H9 (cell line): ENCODE data around the gene ELOVL3. TPM values are rescaled to one million over a fixed set of nuclear protein-coding genes. Genes with fewer than 3 reads are reported as not detected.

Experiments used
- DNase-seq: peaks from one replicate; pipeline ENCODE4 v3.0.0-alpha.2; 2017
- H2AFZ ChIP-seq: one replicate; pipeline ENCODE4 v1.6.1; 2013; ENCODE audit warnings: mild to moderate bottlenecking, low read length, control low read depth, moderate library complexity
- H2AK5ac ChIP-seq: 2 replicates; pipeline ENCODE4 v1.6.1; 2013; ENCODE audit warnings: low read length, control low read depth, mixed read lengths; ENCODE audit not compliant: insufficient read length
- H2BK120ac ChIP-seq: one replicate; pipeline ENCODE4 v1.6.1; 2013; ENCODE audit warnings: low read depth, mild to moderate bottlenecking, low read length, control low read depth, inconsistent platforms; ENCODE audit not compliant: poor library complexity, severe bottlenecking
- H2BK12ac ChIP-seq: 2 replicates; pipeline ENCODE4 v1.6.1; 2013; ENCODE audit warnings: low read length, control low read depth, mixed read lengths, low read depth; ENCODE audit not compliant: insufficient read length
- H2BK15ac ChIP-seq: 2 replicates; pipeline ENCODE4 v1.6.1; 2013; ENCODE audit warnings: low read depth, low read length, control low read depth
- H2BK20ac ChIP-seq: one replicate; pipeline ENCODE4 v1.6.1; 2013; ENCODE audit warnings: low read depth, mild to moderate bottlenecking, low read length, control low read depth, inconsistent platforms; ENCODE audit not compliant: poor library complexity, severe bottlenecking
- H2BK5ac ChIP-seq: 2 replicates; pipeline ENCODE4 v1.6.1; 2013; ENCODE audit warnings: low read length, control low read depth, mixed read lengths; ENCODE audit not compliant: insufficient read length
- H3K14ac ChIP-seq: 2 replicates; pipeline ENCODE4 v1.6.1; 2013; ENCODE audit warnings: low read length, control low read depth; ENCODE audit not compliant: insufficient read depth
- H3K18ac ChIP-seq: 2 replicates; pipeline ENCODE4 v1.6.1; 2013; ENCODE audit warnings: low read depth, mild to moderate bottlenecking, mixed read lengths, low read length, control low read depth; ENCODE audit not compliant: insufficient read length
- H3K23ac ChIP-seq: 2 replicates; pipeline ENCODE4 v1.6.1; 2013; ENCODE audit warnings: low read length, control low read depth, mixed read lengths, low read depth; ENCODE audit not compliant: insufficient read length
- H3K23me2 ChIP-seq: 2 replicates; pipeline ENCODE4 v1.6.1; 2013; ENCODE audit warnings: low read depth, mild to moderate bottlenecking, mixed read lengths, low read length, control low read depth; ENCODE audit not compliant: insufficient read length, poor library complexity, severe bottlenecking
- H3K27ac ChIP-seq: 2 replicates; pipeline ENCODE4 v1.5.1; 2013; ENCODE audit warnings: low read length, control low read depth, mixed read lengths, low read depth; ENCODE audit not compliant: insufficient read length
- H3K27me3 ChIP-seq: 2 replicates; pipeline ENCODE4 v1.6.1; 2013; ENCODE audit warnings: low read length, control low read depth, inconsistent platforms; ENCODE audit not compliant: insufficient read depth
- H3K4ac ChIP-seq: 2 replicates; pipeline ENCODE4 v1.6.1; 2013; ENCODE audit warnings: low read depth, mild to moderate bottlenecking, control low read depth, inconsistent platforms, low read length, moderate library complexity
- H3K4me1 ChIP-seq: 2 replicates; pipeline ENCODE4 v1.6.1; 2013; ENCODE audit warnings: low read length, control low read depth, inconsistent platforms; ENCODE audit not compliant: insufficient read depth
- H3K4me2 ChIP-seq: 2 replicates; pipeline ENCODE4 v1.6.1; 2013; ENCODE audit warnings: low read length, control low read depth, mixed read lengths; ENCODE audit not compliant: insufficient read length, insufficient read depth
- H3K56ac ChIP-seq: 2 replicates; pipeline ENCODE4 v1.6.1; 2013; ENCODE audit warnings: low read depth, mild to moderate bottlenecking, mixed read lengths, low read length, control low read depth; ENCODE audit not compliant: insufficient read length
- H3K79me1 ChIP-seq: 2 replicates; pipeline ENCODE4 v1.6.1; 2013; ENCODE audit warnings: low read depth, mild to moderate bottlenecking, moderate library complexity, low read length, control low read depth, inconsistent platforms; ENCODE audit not compliant: insufficient read depth, poor library complexity, severe bottlenecking
- H3K79me2 ChIP-seq: 2 replicates; pipeline ENCODE4 v1.6.1; 2013; ENCODE audit warnings: low read length, control low read depth, inconsistent platforms; ENCODE audit not compliant: insufficient read depth
- H3K9ac ChIP-seq: 2 replicates; pipeline ENCODE4 v1.6.1; 2013; ENCODE audit warnings: low read length, control low read depth, mixed read lengths; ENCODE audit not compliant: insufficient read length; ENCODE audit errors: extremely low read depth
- H3K9me3 ChIP-seq: one replicate; pipeline ENCODE4 v1.6.1; 2013; ENCODE audit warnings: low read depth, low read length, inconsistent platforms; ENCODE audit not compliant: control insufficient read depth
- H3T11ph ChIP-seq: one replicate; pipeline ENCODE4 v1.6.1; 2013; ENCODE audit warnings: mild to moderate bottlenecking, low read length, control low read depth, inconsistent platforms
- H4K20me1 ChIP-seq: one replicate; pipeline ENCODE4 v1.6.1; 2013; ENCODE audit not compliant: control insufficient read depth, insufficient read length, insufficient read depth
- H4K5ac ChIP-seq: 2 replicates; pipeline ENCODE4 v1.6.1; 2013; ENCODE audit warnings: low read depth, mild to moderate bottlenecking, mixed read lengths, low read length, control low read depth; ENCODE audit not compliant: insufficient read length
- H4K8ac ChIP-seq: replicated peaks from 2 replicates; pipeline ENCODE4 v1.6.1; 2013; ENCODE audit warnings: low read length, control low read depth, mixed read lengths, low read depth; ENCODE audit not compliant: insufficient read length
- H4K91ac ChIP-seq: 2 replicates; pipeline ENCODE4 v1.6.1; 2013; ENCODE audit warnings: low read depth, mild to moderate bottlenecking, moderate library complexity, mixed read lengths, low read length, control low read depth; ENCODE audit not compliant: insufficient read length
- H3K27ac Mint-ChIP-seq, 3 experiments: 2 replicates in 2 of 3; 3 replicates in 1 of 3; pipeline ENCODE4 v1.8.0; 2020 to 2021; ENCODE audit warnings: mixed read lengths in 3 of 3, mild to moderate bottlenecking in 1 of 3, moderate library complexity in 1 of 3
- H3K27me3 Mint-ChIP-seq: 2 replicates; pipeline ENCODE4 v1.8.0; 2021; ENCODE audit warnings: low read depth, mild to moderate bottlenecking, moderate library complexity, mixed read lengths
- H3K36me3 Mint-ChIP-seq, 3 experiments: 2 replicates in 2 of 3; 3 replicates in 1 of 3; pipeline ENCODE4 v1.8.0; 2020 to 2021; ENCODE audit warnings: low read depth in 3 of 3, mixed read lengths in 3 of 3; ENCODE audit not compliant: insufficient read depth in 1 of 3
- H3K4me1 Mint-ChIP-seq, 2 experiments: 2 replicates each; pipeline ENCODE4 v1.8.0; 2020; ENCODE audit warnings: mixed read lengths in 2 of 2
- H3K4me3 Mint-ChIP-seq, 2 experiments: 2 replicates in 1 of 2; 3 replicates in 1 of 2; pipeline ENCODE4 v1.8.0; 2020 to 2021; ENCODE audit warnings: mild to moderate bottlenecking in 2 of 2, mixed read lengths in 2 of 2, moderate library complexity in 1 of 2
- H3K9me3 Mint-ChIP-seq, 2 experiments: 2 replicates in 1 of 2; 3 replicates in 1 of 2; pipeline ENCODE4 v1.8.0; 2020; ENCODE audit warnings: mild to moderate bottlenecking in 2 of 2, mixed read lengths in 2 of 2, moderate library complexity in 1 of 2
- CTCF ChIP-seq: fragments of 200-600 bp; sonication (generic); conservative IDR thresholded peaks from 3 replicates; pipeline ENCODE4 v1.8.0; 2021; ENCODE audit warnings: antibody characterized with exemption, mild to moderate bottlenecking
- WGBS: extraction: QIAGEN DNeasy Blood & Tissue Kit; methylation state at CpG from one replicate; pipeline ENCODE4 v1.1.7; 2013; ENCODE audit warnings: missing lambda C conversion rate, low lambda C conversion rate, mixed read lengths; ENCODE audit not compliant: insufficient read length; ENCODE audit errors: extremely low coverage; 5-methylcytosine and 5-hydroxymethylcytosine counted together
- total RNA-seq: library from RNA; stranded (reverse); gene quantifications from 2 replicates; pipeline ENCODE4 v1.2.1, GENCODE V29; 2021

The ELOVL3 gene
- total RNA-seq, 1 experiment from 2014 or later, result not detected

GRCh38 chr10:102274062-102274461 lies 48.0 kb downstream of the ELOVL3 start:
- no peak overlapping the region for H3K27ac ChIP-seq
- H3K4ac ChIP-seq, result no peak overlapping the region
- no peaks in the 10 kb centered on the region for H3K79me2 ChIP-seq
- H3K4me3 Mint-ChIP-seq, result no peak overlapping the region
- no peak overlapping the region for H2AK5ac ChIP-seq
- H4K20me1 ChIP-seq, result no peaks in the 10 kb centered on the region
- H3K27me3 ChIP-seq, result no peaks in the 10 kb centered on the region
- H3K79me1 ChIP-seq, result peaks cover 3% of the 10 kb centered on the region
- H4K91ac ChIP-seq, result no peak overlapping the region
- no peak overlapping the region for H3K4me2 ChIP-seq
- no peaks in the 10 kb centered on the region for H3K27me3 Mint-ChIP-seq
- no peak overlapping the region for H2AFZ ChIP-seq
- no peak overlapping the region for H4K5ac ChIP-seq
- H3K23ac ChIP-seq, result no peak overlapping the region
- H3K23me2 ChIP-seq, result no peaks in the 10 kb centered on the region
- no peak for TF ChIP-seq CTCF
- no peak overlapping the region for H3K27ac Mint-ChIP-seq
- H3K18ac ChIP-seq, result no peak overlapping the region
- H3K9me3 ChIP-seq, result no peaks in the 10 kb centered on the region
- H2BK12ac ChIP-seq, result no peak overlapping the region
- no peak overlapping the region for H2BK5ac ChIP-seq
- H3K14ac ChIP-seq, result no peak overlapping the region
- H3K4me1 ChIP-seq, result no peaks in the 10 kb centered on the region
- no peak overlapping the region for H3K9ac ChIP-seq
- no peak for DNase-seq
- no CpG with 5 or more reads among the region's 1 CpG for WGBS
- H3K36me3 Mint-ChIP-seq, result no peaks in the 10 kb centered on the region
- no peaks in the 10 kb centered on the region for H3K4me1 Mint-ChIP-seq
- H3K9me3 Mint-ChIP-seq, result no peaks in the 10 kb centered on the region
- no peak overlapping the region for H2BK120ac ChIP-seq
- no peak overlapping the region for H2BK20ac ChIP-seq
- H3T11ph ChIP-seq, result no peak overlapping the region
- no peak overlapping the region for H4K8ac ChIP-seq
- no peak overlapping the region for H3K56ac ChIP-seq
- no peak overlapping the region for H2BK15ac ChIP-seq
